Stimulated activated CD8-positive, alpha-beta memory T cell treated with anti-CD3 and anti-CD28 coated beads, Interleukin-12 subunit alpha, Interleukin-12 subunit beta, amount 100 ng/mL, for 24 hours (primary cell): ENCODE data around the gene GGTLC1.
"Not testable (repeated sequence)": the region's sequence is repeated elsewhere in the genome, so short reads cannot be mapped to it uniquely, and the experiment has no call there.

ENCODE experiments used
- DNase-seq: peaks from one replicate; pipeline ENCODE4 v3.0.0-alpha.2; 2020; ENCODE audit errors: extremely low read depth

GGTLC1 gene

GRCh38 chr20:23994001-23994633, 5.5 kb upstream of the GGTLC1 start:
- DNase-seq: not testable (repeated sequence)

GRCh38 chr20:23993440-23993839, 4.9 kb upstream of the GGTLC1 start:
- not testable (repeated sequence) for DNase-seq

GRCh38 chr20:23990296-23990695, 1.7 kb upstream of the GGTLC1 start:
- DNase-seq: not testable (repeated sequence)

GRCh38 chr20:23988966-23989365, 387 bp upstream of the GGTLC1 start:
- not testable (repeated sequence) for DNase-seq

- DNase-seq: not testable (repeated sequence)
Observed at GRCh38 chr20:23986716-23987115, 1.9 kb downstream of the GGTLC1 start.

GRCh38 chr20:23986310-23986709, 2.3 kb downstream of the GGTLC1 start:
- DNase-seq: not testable (repeated sequence)

- not testable (repeated sequence) for DNase-seq
Observed at GRCh38 chr20:23985790-23986225, 2.8 kb downstream of the GGTLC1 start.

- DNase-seq: not testable (repeated sequence)
Observed at GRCh38 chr20:23985066-23985789, 3.4 kb downstream of the GGTLC1 start.

GRCh38 chr20:23984476-23985023, 4.0 kb downstream of the GGTLC1 start:
- not testable (repeated sequence) for DNase-seq

- DNase-seq: not testable (repeated sequence)
Observed at GRCh38 chr20:23982112-23983018, 6.2 kb downstream of the GGTLC1 start.

- not testable (repeated sequence) for DNase-seq
Observed at GRCh38 chr20:23981526-23981925, 7.1 kb downstream of the GGTLC1 start.

- not testable (repeated sequence) for DNase-seq
Observed at GRCh38 chr20:23981014-23981413, 7.6 kb downstream of the GGTLC1 start.

- DNase-seq: not testable (repeated sequence)
Observed at GRCh38 chr20:23979899-23980811, 8.4 kb downstream of the GGTLC1 start.

GRCh38 chr20:23979380-23979779, 9.2 kb downstream of the GGTLC1 start:
- DNase-seq: not testable (repeated sequence)

GRCh38 chr20:23978457-23978856, 10.1 kb downstream of the GGTLC1 start:
- DNase-seq: not testable (repeated sequence)

GRCh38 chr20:23974966-23975365, 13.6 kb downstream of the GGTLC1 start:
- no peak for DNase-seq

GRCh38 chr20:23971310-23971709, 17.3 kb downstream of the GGTLC1 start:
- DNase-seq: no peak

- DNase-seq: no peak
Observed at GRCh38 chr20:23970049-23970448, 18.5 kb downstream of the GGTLC1 start.

GRCh38 chr20:23967616-23967979, 21.0 kb downstream of the GGTLC1 start:
- no peak for DNase-seq

- DNase-seq: no peak
Observed at GRCh38 chr20:23966927-23967615, 21.5 kb downstream of the GGTLC1 start.
